ENCODE results near the gene CEMP1.

CEMP1 gene

GRCh38 chr16:2495041-2495440 is 36.2 kb downstream of the CEMP1 start:
- Histone ChIP-seq H3K27me3 (ENCODE audit: control insufficient read depth, low read length) (no peaks in the 10 kb centered on the region), H3K4me1 (ENCODE audit: control insufficient read depth, low read length) (no peaks in the 10 kb centered on the region), H4K20me1 (ENCODE audit: control insufficient read depth, insufficient read depth, low read depth, low read length) (no peaks in the 10 kb centered on the region), H3F3A (ENCODE audit: control insufficient read depth, insufficient read depth) (no peaks in the 10 kb centered on the region), H3K79me2 (ENCODE audit: control insufficient read depth, low read length) (peaks cover 17% of the 10 kb centered on the region), H3K9me2 (replicated peaks; ENCODE audit: control insufficient read depth, low read length) (no peaks in the 10 kb centered on the region), H3K27ac (ENCODE audit: low read depth, low read length) (no peak overlapping the region), H3K9me3 (ENCODE audit: control insufficient read depth, insufficient read depth, low read length) (no peaks in the 10 kb centered on the region), H3K4me3 (ENCODE audit: low read length) (no peak overlapping the region), H3K36me3 (ENCODE audit: control insufficient read depth, low read length) (peaks cover 32% of the 10 kb centered on the region), H3K4me2 (ENCODE audit: low read length) (no peak overlapping the region)
- no peak for TF ChIP-seq EZH2phosphoT487 (IDR thresholded peaks at IDR 0.05; ENCODE audit: borderline replicate concordance, low read length)
- TF ChIP-seq CTCF (IDR thresholded peaks at IDR 0.05; ENCODE audit: low read depth, low read length, poor library complexity, severe bottlenecking) = no peak

- H3K9me2 ChIP-seq (replicated peaks; ENCODE audit: control insufficient read depth, low read length) = no peaks in the 10 kb centered on the region
- no peaks in the 10 kb centered on the region for H3K27me3 ChIP-seq (ENCODE audit: control insufficient read depth, low read length)
- H3K4me3 ChIP-seq (ENCODE audit: low read length) = no peak overlapping the region
- H3K36me3 ChIP-seq (ENCODE audit: control insufficient read depth, low read length) = peaks cover 32% of the 10 kb centered on the region
- no peaks in the 10 kb centered on the region for H3F3A ChIP-seq (ENCODE audit: control insufficient read depth, insufficient read depth)
- no peaks in the 10 kb centered on the region for H3K4me1 ChIP-seq (ENCODE audit: control insufficient read depth, low read length)
- H3K9me3 ChIP-seq (ENCODE audit: control insufficient read depth, insufficient read depth, low read length) = no peaks in the 10 kb centered on the region
- no peak overlapping the region for H3K27ac ChIP-seq (ENCODE audit: low read depth, low read length)
- peaks cover 19% of the 10 kb centered on the region for H3K79me2 ChIP-seq (ENCODE audit: control insufficient read depth, low read length)
- H4K20me1 ChIP-seq (ENCODE audit: control insufficient read depth, insufficient read depth, low read depth, low read length) = no peaks in the 10 kb centered on the region
- no peak overlapping the region for H3K4me2 ChIP-seq (ENCODE audit: low read length)
- no peak for TF ChIP-seq CTCF (IDR thresholded peaks at IDR 0.05; ENCODE audit: low read depth, low read length, poor library complexity, severe bottlenecking)
- no peak for TF ChIP-seq EZH2phosphoT487 (IDR thresholded peaks at IDR 0.05; ENCODE audit: borderline replicate concordance, low read length)
These were observed 36.6 kb downstream of the CEMP1 start for GRCh38 chr16:2494616-2495015.

- H4K20me1 ChIP-seq (ENCODE audit: control insufficient read depth, insufficient read depth, low read depth, low read length) = no peaks in the 10 kb centered on the region
- no peaks in the 10 kb centered on the region for H3K9me2 ChIP-seq (replicated peaks; ENCODE audit: control insufficient read depth, low read length)
- no peak overlapping the region for H3K4me3 ChIP-seq (ENCODE audit: low read length)
- TF ChIP-seq CTCF (IDR thresholded peaks at IDR 0.05; ENCODE audit: low read depth, low read length, poor library complexity, severe bottlenecking) (no peak), EZH2phosphoT487 (IDR thresholded peaks at IDR 0.05; ENCODE audit: borderline replicate concordance, low read length) (no peak)
- peaks cover 19% of the 10 kb centered on the region for H3K79me2 ChIP-seq (ENCODE audit: control insufficient read depth, low read length)
- no peaks in the 10 kb centered on the region for H3K27me3 ChIP-seq (ENCODE audit: control insufficient read depth, low read length)
- H3K4me2 ChIP-seq (ENCODE audit: low read length) = no peak overlapping the region
- H3K4me1 ChIP-seq (ENCODE audit: control insufficient read depth, low read length) = no peaks in the 10 kb centered on the region
- H3K36me3 ChIP-seq (ENCODE audit: control insufficient read depth, low read length) = peaks cover 28% of the 10 kb centered on the region
- no peak overlapping the region for H3K27ac ChIP-seq (ENCODE audit: low read depth, low read length)
- H3F3A ChIP-seq (ENCODE audit: control insufficient read depth, insufficient read depth) = no peaks in the 10 kb centered on the region
- H3K9me3 ChIP-seq (ENCODE audit: control insufficient read depth, insufficient read depth, low read length) = no peaks in the 10 kb centered on the region
These were observed 37.6 kb downstream of the CEMP1 start for GRCh38 chr16:2493605-2494004.

- Histone ChIP-seq H3K9me3 (ENCODE audit: control insufficient read depth, insufficient read depth, low read length) (no peaks in the 10 kb centered on the region), H3K27ac (ENCODE audit: low read depth, low read length) (no peak overlapping the region), H3K4me3 (ENCODE audit: low read length) (no peak overlapping the region), H3F3A (ENCODE audit: control insufficient read depth, insufficient read depth) (no peaks in the 10 kb centered on the region), H3K79me2 (ENCODE audit: control insufficient read depth, low read length) (peaks cover 28% of the 10 kb centered on the region), H4K20me1 (ENCODE audit: control insufficient read depth, insufficient read depth, low read depth, low read length) (0 out of 2 replicates have a peak, but pooled peaks cover 2% of the 10 kb centered on the region), H3K9me2 (replicated peaks; ENCODE audit: control insufficient read depth, low read length) (no peaks in the 10 kb centered on the region), H3K4me1 (ENCODE audit: control insufficient read depth, low read length) (peaks cover 5% of the 10 kb centered on the region), H3K27me3 (ENCODE audit: control insufficient read depth, low read length) (no peaks in the 10 kb centered on the region), H3K36me3 (ENCODE audit: control insufficient read depth, low read length) (peaks cover 22% of the 10 kb centered on the region), H3K4me2 (ENCODE audit: low read length) (no peak overlapping the region)
- TF ChIP-seq CTCF (IDR thresholded peaks at IDR 0.05; ENCODE audit: low read depth, low read length, poor library complexity, severe bottlenecking) (no peak), EZH2phosphoT487 (IDR thresholded peaks at IDR 0.05; ENCODE audit: borderline replicate concordance, low read length) (no peak)
These were observed 38.9 kb downstream of the CEMP1 start for GRCh38 chr16:2492292-2492691.
